Endothelial cell of umbilical vein (primary cell): ENCODE measurements around the gene ADAM10. TPM values are rescaled to one million over a fixed set of nuclear protein-coding genes. Genes with fewer than 3 reads are reported as not detected.

ENCODE experiments used
- BruUV-seq: library from RNA; stranded (reverse); fragments of 400-500 nt; replicated peaks from 2 replicates; lab custom pipeline; 2021; lab: Mats Ljungman, UMichigan
- CTCF ChIA-PET: fragments of 300-600, 350-600 bp; sonication (Branson Sonifier 250); formaldehyde crosslinking; loops from one replicate; lab custom pipeline; 2021; ENCODE audit warnings: antibody characterized with exemption, inconsistent platforms; lab: Charles Lee
- POLR2A ChIA-PET: fragments of 300-600, 350-600 bp; sonication (Branson Sonifier 250); formaldehyde crosslinking; loops from one replicate; lab custom pipeline; 2021; ENCODE audit warnings: antibody characterized with exemption, inconsistent platforms; lab: Charles Lee
- DNase-seq: peaks from one replicate; pipeline ENCODE4 v3.0.0-alpha.2; 2011; ENCODE audit warnings: low read depth, low spot score
- FAIRE-seq: peaks from 2 replicates; lab custom pipeline; 2011; peaks lifted over from hg19 to GRCh38; lab: Jason Lieb, UNC
- H2AFZ ChIP-seq: 2 replicates; pipeline ENCODE4 v1.6.0; 2012; ENCODE audit warnings: low read depth, low read length, control low read depth, inconsistent platforms
- H3K27ac ChIP-seq: 2 replicates; pipeline ENCODE4 v1.5.1; 2011; ENCODE audit warnings: low read depth, mild to moderate bottlenecking, control low read depth, low read length, moderate library complexity; ENCODE audit not compliant: insufficient read depth
- H3K27me3 ChIP-seq, 2 experiments: 2 replicates each; pipeline versions ENCODE4 v1.6.0 to v1.6.1; 2011; ENCODE audit warnings: low read length in 2 of 2, mixed read lengths in 1 of 2; ENCODE audit not compliant: control insufficient read depth in 2 of 2, insufficient read depth in 2 of 2
- H3K36me3 ChIP-seq, 2 experiments: 2 replicates in 1 of 2; 3 replicates in 1 of 2; pipeline ENCODE4 v1.5.1; 2011; ENCODE audit warnings: low read length in 2 of 2, mild to moderate bottlenecking in 1 of 2, moderate library complexity in 1 of 2; ENCODE audit not compliant: control insufficient read depth in 2 of 2, insufficient read depth in 2 of 2; ENCODE audit errors: extremely low read depth in 1 of 2
- H3K4me1 ChIP-seq: 3 replicates; pipeline ENCODE4 v1.5.1; 2011; ENCODE audit warnings: mild to moderate bottlenecking, low read length; ENCODE audit not compliant: control insufficient read depth, insufficient read depth; ENCODE audit errors: extremely low read depth
- H3K4me2 ChIP-seq: 2 replicates; pipeline ENCODE4 v1.6.1; 2011; ENCODE audit warnings: low read length, control low read depth, mixed read lengths; ENCODE audit not compliant: insufficient read depth
- H3K4me3 ChIP-seq, 3 experiments: fragments of 200-600 bp in 1 of 3; sonication (generic), shearing (Covaris generic) in 1 of 3; replicated peaks in 1 of 3; 2 replicates each; pipeline ENCODE4 v1.5.1; 2011 to 2016; ENCODE audit warnings: control low read depth in 3 of 3, low read length in 3 of 3, mild to moderate bottlenecking in 2 of 3, inconsistent platforms in 1 of 3, low read depth in 1 of 3, moderate library complexity in 1 of 3; ENCODE audit not compliant: insufficient read depth in 1 of 3
- H3K79me2 ChIP-seq: 2 replicates; pipeline ENCODE4 v1.6.0; 2012; ENCODE audit warnings: low read length, inconsistent platforms; ENCODE audit not compliant: control insufficient read depth, insufficient read depth
- H3K9ac ChIP-seq: replicated peaks from 2 replicates; pipeline ENCODE3; 2011; ENCODE audit warnings: low read length, control low read depth; ENCODE audit not compliant: insufficient read depth; ENCODE audit errors: extremely low read depth
- H3K9me1 ChIP-seq: replicated peaks from 3 replicates; pipeline ENCODE4 v1.6.0; 2011; ENCODE audit warnings: mild to moderate bottlenecking, low read length; ENCODE audit not compliant: control insufficient read depth, insufficient read depth; ENCODE audit errors: extremely low read depth
- H3K9me3 ChIP-seq: replicated peaks from 2 replicates; pipeline ENCODE4 v1.5.1; 2012; ENCODE audit warnings: low read length, inconsistent platforms; ENCODE audit not compliant: control insufficient read depth, insufficient read depth
- H4K20me1 ChIP-seq: replicated peaks from 2 replicates; pipeline ENCODE3; 2011; ENCODE audit warnings: mild to moderate bottlenecking, low read length; ENCODE audit not compliant: control insufficient read depth, insufficient read depth; ENCODE audit errors: extremely low read depth
- EZH2 ChIP-seq: IDR thresholded peaks from 2 replicates; pipeline ENCODE4 v1.6.1; 2012; ENCODE audit warnings: borderline replicate concordance, low read depth, mild to moderate bottlenecking, moderate library complexity, low read length, inconsistent platforms; ENCODE audit not compliant: severe bottlenecking
- FOS ChIP-seq: IDR thresholded peaks from 2 replicates; pipeline ENCODE4 v1.6.1; 2011; ENCODE audit warnings: mild to moderate bottlenecking, low read length, moderate library complexity, borderline replicate concordance; ENCODE audit not compliant: insufficient read depth
- GATA2 ChIP-seq: IDR thresholded peaks from 2 replicates; pipeline ENCODE4 v1.7.0; 2011; ENCODE audit warnings: low read depth, mild to moderate bottlenecking, moderate library complexity, mixed read lengths, low read length; ENCODE audit not compliant: insufficient read length, insufficient read depth
- JUN ChIP-seq: IDR thresholded peaks from 2 replicates; pipeline ENCODE4 v1.6.1; 2011; ENCODE audit warnings: borderline replicate concordance, low read depth; ENCODE audit not compliant: insufficient read length, insufficient read depth
- MAX ChIP-seq: IDR thresholded peaks from 2 replicates; pipeline ENCODE4 v1.6.1; 2011; ENCODE audit not compliant: insufficient read depth, insufficient read length
- MYC ChIP-seq: IDR thresholded peaks from one replicate; pipeline ENCODE4 v1.6.1; 2011; ENCODE audit warnings: mild to moderate bottlenecking, low read depth, low read length
- POLR2A ChIP-seq: IDR thresholded peaks from 2 replicates; pipeline ENCODE4 v1.6.1; 2012; ENCODE audit warnings: low read depth, mild to moderate bottlenecking, control low read depth, low read length
- POLR2AphosphoS5 ChIP-seq: IDR thresholded peaks from 2 replicates; pipeline ENCODE4 v1.6.1; 2012; ENCODE audit warnings: low read depth, mild to moderate bottlenecking, control low read depth, low read length, moderate library complexity; ENCODE audit not compliant: insufficient read depth
- dilution Hi-C: fragments of 300-500 bp; cut with MboI; formaldehyde crosslinking; loops from one replicate; pipeline ENCODE4 v1.15.0; 2019; ENCODE audit warnings: low sequenced_read_pairs; ENCODE audit not compliant: extremely low pct_ligation_motif_present
- intact Hi-C: fragments of 100-400 bp; cut with micrococcal nuclease; formaldehyde crosslinking; loops from one replicate; pipeline ENCODE4 v1.10.0; 2022
- polyA plus RNA-seq, 4 experiments: library from polyadenylated mRNA; depleted of rRNA in 3 of 4; stranded (reverse) in 3 of 4; unstranded in 1 of 4; fragments of >200 nt; gene quantifications; 2 replicates each; pipeline versions ENCODE4 v1.2.1 to v1.2.3, GENCODE V29; 2011 to 2012; ENCODE audit warnings: missing spikeins in 1 of 4
- total RNA-seq: library from RNA; stranded (reverse); gene quantifications from 2 replicates; pipeline ENCODE4 v1.2.3, GENCODE V29; 2021
- TF ChIP-seq, protein P1 (sequence below), 2 donors: IDR thresholded peaks; 1 replicate in 1 of 2; 2 replicates in 1 of 2; pipeline ENCODE4 v1.5.1; 2011; ENCODE audit warnings: low read length in 2 of 2, mild to moderate bottlenecking in 2 of 2, moderate library complexity in 2 of 2, control low read depth in 1 of 2, inconsistent platforms in 1 of 2, low read depth in 1 of 2; ENCODE audit not compliant: insufficient read depth in 1 of 2; ENCODE audit errors: extremely low read depth in 1 of 2

Gene ADAM10
- total and polyA plus RNA-seq, 2 donors (not counting 3 experiments of a cell fraction or from before 2014, with no cell fraction given): 91.3 to 203 TPM

- Histone ChIP-seq H3K27me3 (no peaks in the 10 kb centered on the region), H3K4me2 (no peak overlapping the region), H3K4me3 (no peak overlapping the region), H4K20me1 (peaks cover 2% of the 10 kb centered on the region), H3K9me3 (no peaks in the 10 kb centered on the region), H3K79me2 (peaks cover 86% of the 10 kb centered on the region), H3K4me1 (no peaks in the 10 kb centered on the region), H3K36me3 (no peaks in the 10 kb centered on the region), H3K27ac (no peak overlapping the region), H3K9ac (no peak overlapping the region), H2AFZ (no peak overlapping the region), H3K9me1 (no peaks in the 10 kb centered on the region)
- ChIA-PET POLR2A (no interaction called here), CTCF (interaction anchor here (0.6 to 1.6 kb wide), 3 partner anchors 47 to 458 kb away, joined by 3 to 4 read pairs (median 3); partner anchors contain the start of gene MINDY2)
- TF ChIP-seq FOS: no peak
- TF ChIP-seq EZH2: no peak
- TF ChIP-seq, protein P1, sequence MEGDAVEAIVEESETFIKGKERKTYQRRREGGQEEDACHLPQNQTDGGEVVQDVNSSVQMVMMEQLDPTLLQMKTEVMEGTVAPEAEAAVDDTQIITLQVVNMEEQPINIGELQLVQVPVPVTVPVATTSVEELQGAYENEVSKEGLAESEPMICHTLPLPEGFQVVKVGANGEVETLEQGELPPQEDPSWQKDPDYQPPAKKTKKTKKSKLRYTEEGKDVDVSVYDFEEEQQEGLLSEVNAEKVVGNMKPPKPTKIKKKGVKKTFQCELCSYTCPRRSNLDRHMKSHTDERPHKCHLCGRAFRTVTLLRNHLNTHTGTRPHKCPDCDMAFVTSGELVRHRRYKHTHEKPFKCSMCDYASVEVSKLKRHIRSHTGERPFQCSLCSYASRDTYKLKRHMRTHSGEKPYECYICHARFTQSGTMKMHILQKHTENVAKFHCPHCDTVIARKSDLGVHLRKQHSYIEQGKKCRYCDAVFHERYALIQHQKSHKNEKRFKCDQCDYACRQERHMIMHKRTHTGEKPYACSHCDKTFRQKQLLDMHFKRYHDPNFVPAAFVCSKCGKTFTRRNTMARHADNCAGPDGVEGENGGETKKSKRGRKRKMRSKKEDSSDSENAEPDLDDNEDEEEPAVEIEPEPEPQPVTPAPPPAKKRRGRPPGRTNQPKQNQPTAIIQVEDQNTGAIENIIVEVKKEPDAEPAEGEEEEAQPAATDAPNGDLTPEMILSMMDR (IDR thresholded peaks at IDR 0.05; ENCODE audit: extremely low read depth in 1 of 2, insufficient read depth in 1 of 2, low read depth in 1 of 2, low read length in 2 of 2): no peak
- TF ChIP-seq MAX: no peak
- no peak for TF ChIP-seq JUN
- no peak for TF ChIP-seq GATA2
- TF ChIP-seq MYC: no peak
- TF ChIP-seq POLR2AphosphoS5: no peak
- TF ChIP-seq POLR2A: no peak
- FAIRE-seq (no peak), DNase-seq (no peak)
- no TSS peak for BruUV-seq
- dilution Hi-C loops (no loop called here), intact Hi-C loops (no loop called here)
Observed at GRCh38 chr15:58724466-58724865, 25.0 kb downstream of the ADAM10 start.
